ENCODE results near the gene MAST4.
"Not testable (repeated sequence)": the region's sequence is repeated elsewhere in the genome, so short reads cannot be mapped to it uniquely, and the experiment has no call there.

The MAST4 gene

GRCh38 chr5:66720780-66721179 lies 124.6 kb downstream of the MAST4 start:
- in situ Hi-C loops (cut with HindIII; ENCODE audit: low pct_ligation_motif_present, low pct_unique_long_range_greater_than_20kb, low sequenced_read_pairs): no loop called here

GRCh38 chr5:66722686-66723085 lies 126.5 kb downstream of the MAST4 start:
- DNase-seq: no peak
- in situ Hi-C loops (cut with HindIII; ENCODE audit: low pct_ligation_motif_present, low pct_unique_long_range_greater_than_20kb, low sequenced_read_pairs): no loop called here

More at GRCh38 chr5:66720780-66721179, 124.6 kb downstream of the MAST4 start:
- DNase-seq: no peak

GRCh38 chr5:66724349-66725139 lies 128.4 kb downstream of the MAST4 start:
- no peak for DNase-seq
- in situ Hi-C loops (cut with HindIII; ENCODE audit: low pct_ligation_motif_present, low pct_unique_long_range_greater_than_20kb, low sequenced_read_pairs): no loop called here

- DNase-seq: no peak
- in situ Hi-C loops (cut with HindIII; ENCODE audit: low pct_ligation_motif_present, low pct_unique_long_range_greater_than_20kb, low sequenced_read_pairs): no loop called here
Observed at GRCh38 chr5:66727630-66728029, 131.4 kb downstream of the MAST4 start.

GRCh38 chr5:66728049-66728448 lies 131.9 kb downstream of the MAST4 start:
- in situ Hi-C loops (cut with HindIII; ENCODE audit: low pct_ligation_motif_present, low pct_unique_long_range_greater_than_20kb, low sequenced_read_pairs): no loop called here
- no peak for DNase-seq

- no peak for DNase-seq
- in situ Hi-C loops (cut with HindIII; ENCODE audit: low pct_ligation_motif_present, low pct_unique_long_range_greater_than_20kb, low sequenced_read_pairs): no loop called here
Observed at GRCh38 chr5:66737096-66737495, 140.9 kb downstream of the MAST4 start.

- DNase-seq: no peak
- in situ Hi-C loops (cut with HindIII; ENCODE audit: low pct_ligation_motif_present, low pct_unique_long_range_greater_than_20kb, low sequenced_read_pairs): no loop called here
Observed at GRCh38 chr5:66738136-66738535, 141.9 kb downstream of the MAST4 start.

- in situ Hi-C loops (cut with HindIII; ENCODE audit: low pct_ligation_motif_present, low pct_unique_long_range_greater_than_20kb, low sequenced_read_pairs): no loop called here
- DNase-seq: no peak
Observed at GRCh38 chr5:66739021-66739420, 142.8 kb downstream of the MAST4 start.

GRCh38 chr5:66739951-66740350 lies 143.8 kb downstream of the MAST4 start:
- no peak for DNase-seq
- in situ Hi-C loops (cut with HindIII; ENCODE audit: low pct_ligation_motif_present, low pct_unique_long_range_greater_than_20kb, low sequenced_read_pairs): no loop called here

- DNase-seq: no peak
- in situ Hi-C loops (cut with HindIII; ENCODE audit: low pct_ligation_motif_present, low pct_unique_long_range_greater_than_20kb, low sequenced_read_pairs): no loop called here
Observed at GRCh38 chr5:66741394-66741793, 145.2 kb downstream of the MAST4 start.

- in situ Hi-C loops (cut with HindIII; ENCODE audit: low pct_ligation_motif_present, low pct_unique_long_range_greater_than_20kb, low sequenced_read_pairs): no loop called here
- DNase-seq: peak; percentile 36
Observed at GRCh38 chr5:66742083-66742895, 146.1 kb downstream of the MAST4 start.

GRCh38 chr5:66742896-66743247 lies 146.7 kb downstream of the MAST4 start:
- DNase-seq: no peak
- in situ Hi-C loops (cut with HindIII; ENCODE audit: low pct_ligation_motif_present, low pct_unique_long_range_greater_than_20kb, low sequenced_read_pairs): no loop called here

GRCh38 chr5:66743344-66743743 lies 147.2 kb downstream of the MAST4 start:
- in situ Hi-C loops (cut with HindIII; ENCODE audit: low pct_ligation_motif_present, low pct_unique_long_range_greater_than_20kb, low sequenced_read_pairs): no loop called here
- DNase-seq: no peak

- DNase-seq: no peak
- in situ Hi-C loops (cut with HindIII; ENCODE audit: low pct_ligation_motif_present, low pct_unique_long_range_greater_than_20kb, low sequenced_read_pairs): no loop called here
Observed at GRCh38 chr5:66744040-66744439, 147.8 kb downstream of the MAST4 start.

- in situ Hi-C loops (cut with HindIII; ENCODE audit: low pct_ligation_motif_present, low pct_unique_long_range_greater_than_20kb, low sequenced_read_pairs): no loop called here
- no peak for DNase-seq
Observed at GRCh38 chr5:66745297-66745696, 149.1 kb downstream of the MAST4 start.

- in situ Hi-C loops (cut with HindIII; ENCODE audit: low pct_ligation_motif_present, low pct_unique_long_range_greater_than_20kb, low sequenced_read_pairs): no loop called here
- no peak for DNase-seq
Observed at GRCh38 chr5:66747607-66748006, 151.4 kb downstream of the MAST4 start.

- not testable (repeated sequence) for DNase-seq
- in situ Hi-C loops (cut with HindIII; ENCODE audit: low pct_ligation_motif_present, low pct_unique_long_range_greater_than_20kb, low sequenced_read_pairs): loop anchor here (25.0 kb wide), 1 partner anchor 440 kb away; no protein-coding TSS in a partner anchor
Observed at GRCh38 chr5:66752668-66753067, 156.5 kb downstream of the MAST4 start.

- DNase-seq: peak; percentile 44
- in situ Hi-C loops (cut with HindIII; ENCODE audit: low pct_ligation_motif_present, low pct_unique_long_range_greater_than_20kb, low sequenced_read_pairs): loop anchor here (25.0 kb wide), 1 partner anchor 445 kb away; no protein-coding TSS in a partner anchor
Observed at GRCh38 chr5:66757219-66757833, 161.1 kb downstream of the MAST4 start.

- in situ Hi-C loops (cut with HindIII; ENCODE audit: low pct_ligation_motif_present, low pct_unique_long_range_greater_than_20kb, low sequenced_read_pairs): loop anchor here (25.0 kb wide), 1 partner anchor 446 kb away; no protein-coding TSS in a partner anchor
- no peak for DNase-seq
Observed at GRCh38 chr5:66757834-66758371, 161.7 kb downstream of the MAST4 start.
